Esophagus squamous epithelium (tissue), 5 donors: ENCODE data around the gene PRR18. TPM values are rescaled to one million over a fixed set of nuclear protein-coding genes. Genes with fewer than 3 reads are reported as not detected.

ENCODE experiments used
- DNase-seq: peaks from one replicate; lab custom pipeline; 2025; lab: John Stamatoyannopoulos, UW
- H3K27ac ChIP-seq, 4 donors: fragments of 200-600 bp; sonication (generic); one replicate each; pipeline ENCODE4 v1.5.1; 2016 to 2019; ENCODE audit warnings: mild to moderate bottlenecking in 1 of 4
- H3K27me3 ChIP-seq, 4 donors: fragments of 200-600 bp; sonication (generic); 1 replicate in 3 of 4; 2 replicates in 1 of 4; pipeline versions ENCODE4 v1.5.1 to v1.6.0; 2017 to 2021; ENCODE audit warnings: antibody characterized with exemption in 1 of 4
- H3K36me3 ChIP-seq, 3 donors: fragments of 200-600 bp; sonication (generic); one replicate each; pipeline ENCODE4 v1.5.1; 2016 to 2019
- H3K4me1 ChIP-seq, 3 donors: fragments of 200-600 bp; sonication (generic); one replicate each; pipeline ENCODE4 v1.5.1; 2017 to 2019
- H3K4me3 ChIP-seq, 4 donors: fragments of 200-600 bp; sonication (generic); 1 replicate in 3 of 4; 2 replicates in 1 of 4; pipeline ENCODE4 v1.5.1; 2016 to 2019; ENCODE audit warnings: mild to moderate bottlenecking in 2 of 4, moderate library complexity in 1 of 4
- H3K9me3 ChIP-seq, 3 donors: fragments of 200-600 bp; sonication (generic); one replicate each; pipeline ENCODE4 v1.5.1; 2016 to 2019
- POLR2A ChIP-seq, 4 donors: fragments of 450-650 bp; IDR thresholded peaks; one replicate each; pipeline ENCODE4 v1.6.1; 2017; ENCODE audit warnings: antibody characterized with exemption in 4 of 4, mild to moderate bottlenecking in 4 of 4, moderate library complexity in 3 of 4
- WGBS, 2 donors: methylation state at CpG; one replicate each; pipeline ENCODE4 v1.1.5; 2018; 5-methylcytosine and 5-hydroxymethylcytosine counted together
- intact Hi-C: fragments of 100-400 bp; cut with DNase I; formaldehyde crosslinking; loops from one replicate; pipeline ENCODE4 v1.15.0; 2022
- total RNA-seq, 4 donors: library from RNA; depleted of rRNA; stranded (reverse); fragments of >200 nt; gene quantifications; one replicate each; pipeline ENCODE4 v1.1.0, GENCODE V29; 2016
- TF ChIP-seq, protein P1 (sequence below), 6 experiments: fragments of 450-650 bp in 4 of 6; fragments of 200-600 bp in 2 of 6; sonication (generic) in 2 of 6; IDR thresholded peaks; one replicate each; pipeline ENCODE4 v1.5.1; 2016 to 2019; ENCODE audit warnings: antibody characterized with exemption in 6 of 6, mild to moderate bottlenecking in 4 of 6, moderate library complexity in 4 of 6
- donor health status: DM: yes; HTN: yes; CAD: no.

Gene PRR18
- total RNA-seq, 4 donors from 2014 or later: not detected

DNA sequence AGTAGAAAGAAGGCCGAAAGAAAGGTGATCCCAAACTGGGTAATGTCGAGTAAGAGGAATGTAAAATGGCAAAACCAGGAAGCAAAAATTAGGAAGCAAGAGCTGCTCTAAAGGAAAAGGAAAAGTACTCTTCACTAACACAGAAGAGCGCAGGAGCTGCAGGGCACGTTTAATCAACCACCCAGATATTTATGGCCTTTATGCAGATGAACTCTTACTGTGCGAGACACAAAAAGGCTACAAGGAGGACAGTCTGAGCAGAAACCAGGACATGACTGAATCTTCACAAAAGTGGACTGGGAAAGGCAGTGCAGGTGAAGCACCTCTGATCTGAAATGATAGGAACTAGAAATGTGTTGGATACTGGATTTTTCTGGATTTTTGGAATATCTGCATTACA lies 15.2 kb upstream of the PRR18 start:
- Histone ChIP-seq H3K27me3 (no peaks in the 10 kb centered on the region), H3K4me3 (no peak overlapping the region), H3K36me3 (peaks cover 0 to 95% (median 16%) of the 10 kb centered on the region in 3 donors), H3K9me3 (no peaks in the 10 kb centered on the region), H3K4me1 (no peaks in the 10 kb centered on the region), H3K27ac (no peak overlapping the region)
- TF ChIP-seq, protein P1, sequence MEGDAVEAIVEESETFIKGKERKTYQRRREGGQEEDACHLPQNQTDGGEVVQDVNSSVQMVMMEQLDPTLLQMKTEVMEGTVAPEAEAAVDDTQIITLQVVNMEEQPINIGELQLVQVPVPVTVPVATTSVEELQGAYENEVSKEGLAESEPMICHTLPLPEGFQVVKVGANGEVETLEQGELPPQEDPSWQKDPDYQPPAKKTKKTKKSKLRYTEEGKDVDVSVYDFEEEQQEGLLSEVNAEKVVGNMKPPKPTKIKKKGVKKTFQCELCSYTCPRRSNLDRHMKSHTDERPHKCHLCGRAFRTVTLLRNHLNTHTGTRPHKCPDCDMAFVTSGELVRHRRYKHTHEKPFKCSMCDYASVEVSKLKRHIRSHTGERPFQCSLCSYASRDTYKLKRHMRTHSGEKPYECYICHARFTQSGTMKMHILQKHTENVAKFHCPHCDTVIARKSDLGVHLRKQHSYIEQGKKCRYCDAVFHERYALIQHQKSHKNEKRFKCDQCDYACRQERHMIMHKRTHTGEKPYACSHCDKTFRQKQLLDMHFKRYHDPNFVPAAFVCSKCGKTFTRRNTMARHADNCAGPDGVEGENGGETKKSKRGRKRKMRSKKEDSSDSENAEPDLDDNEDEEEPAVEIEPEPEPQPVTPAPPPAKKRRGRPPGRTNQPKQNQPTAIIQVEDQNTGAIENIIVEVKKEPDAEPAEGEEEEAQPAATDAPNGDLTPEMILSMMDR (IDR thresholded peaks at IDR 0.05): no peak
- no peak for TF ChIP-seq POLR2A (IDR thresholded peaks at IDR 0.05)
- no peak for DNase-seq
- 89 to 92% methylated on average over 5 of the region's 5 CpGs for WGBS, 2 donors
- intact Hi-C loops: no loop called here

DNA sequence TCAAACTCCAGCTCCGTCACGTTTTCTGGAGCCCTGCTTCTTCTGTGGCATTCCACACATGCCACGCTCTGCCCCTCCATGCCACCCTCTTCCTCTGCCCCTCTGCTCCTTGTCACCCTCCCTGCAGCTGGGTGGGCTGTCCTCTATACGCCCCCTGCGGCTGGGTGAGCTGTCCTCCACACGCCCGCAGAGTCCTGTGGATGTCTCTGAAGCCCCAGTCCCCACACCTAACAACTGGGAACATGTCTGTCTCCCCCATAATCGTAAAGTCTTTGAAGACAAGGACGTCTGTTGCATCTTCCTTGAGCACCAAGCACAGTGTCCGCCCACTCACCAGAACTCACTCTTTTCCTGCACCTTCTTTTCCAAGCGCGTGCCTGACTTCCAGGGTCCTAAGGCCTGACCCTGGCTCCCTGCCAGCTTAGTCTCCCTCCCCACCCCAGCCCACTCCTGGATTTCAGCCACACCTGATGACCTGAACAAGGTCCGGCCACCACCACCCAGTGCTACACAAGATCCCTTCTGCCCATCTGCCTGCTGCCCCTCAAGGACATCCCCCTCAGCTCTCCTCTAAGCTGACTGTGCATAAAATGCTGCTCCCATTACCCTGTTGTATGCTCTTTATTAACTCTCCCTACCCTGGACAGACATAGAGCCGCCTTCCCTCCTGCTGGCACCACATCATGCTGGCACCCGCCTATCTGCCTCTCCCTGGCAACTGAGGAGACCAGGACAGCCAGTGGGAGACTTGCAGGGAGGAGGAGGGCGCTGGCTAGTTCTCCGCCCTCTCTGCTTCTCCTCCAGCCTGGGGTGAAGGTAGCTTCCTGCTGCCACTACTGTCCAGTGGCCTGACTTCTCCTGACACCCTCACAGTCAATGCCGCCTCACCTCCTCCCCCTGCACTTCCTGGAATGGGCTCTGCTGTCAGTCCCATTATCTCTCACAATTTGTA lies 10.7 kb upstream of the PRR18 start:
- intact Hi-C loops: no loop called here
- WGBS, 2 donors: 86 to 88% methylated on average over 17 to 18 of the region's 18 CpGs

DNA sequence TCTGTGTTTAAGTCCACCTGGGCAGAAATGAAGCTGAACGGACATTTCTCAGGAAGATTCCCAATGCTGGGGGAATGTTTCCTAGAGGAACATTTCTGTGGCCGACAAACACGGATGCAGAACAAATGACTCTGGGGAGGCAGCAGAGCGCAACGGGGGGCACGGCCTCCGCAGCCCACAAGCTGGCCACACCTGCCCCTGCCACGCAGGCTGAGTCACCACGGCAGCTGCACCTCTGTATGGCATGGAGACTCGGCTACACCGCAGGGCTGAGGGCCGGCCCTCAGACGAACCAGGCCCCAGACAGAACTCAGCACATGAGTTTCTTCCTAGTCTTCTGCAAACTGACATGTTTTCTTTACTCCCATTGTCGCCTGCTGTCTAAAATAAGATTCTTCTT lies 10.0 kb upstream of the PRR18 start:
- Histone ChIP-seq H3K27me3 (no peaks in the 10 kb centered on the region), H3K27ac (no peak overlapping the region), H3K9me3 (no peaks in the 10 kb centered on the region), H3K4me3 (no peak overlapping the region), H3K4me1 (no peaks in the 10 kb centered on the region), H3K36me3 (peaks cover 0 to 46% (median 8%) of the 10 kb centered on the region in 3 donors)
- TF ChIP-seq, protein P1 (IDR thresholded peaks at IDR 0.05): no peak
- TF ChIP-seq POLR2A (IDR thresholded peaks at IDR 0.05): no peak
- no peak for DNase-seq
- intact Hi-C loops: no loop called here
- WGBS, 2 donors: 57 to 84% methylated on average over 3 to 9 of the region's 14 CpGs

More for the DNA sequence above, 10.7 kb upstream of the PRR18 start:
- Histone ChIP-seq H3K27ac (no peak overlapping the region), H3K27me3 (no peaks in the 10 kb centered on the region), H3K4me1 (no peaks in the 10 kb centered on the region), H3K9me3 (no peaks in the 10 kb centered on the region), H3K4me3 (no peak overlapping the region), H3K36me3 (peaks cover 0 to 53% (median 11%) of the 10 kb centered on the region in 3 donors)
- DNase-seq: no peak
- no peak for TF ChIP-seq POLR2A (IDR thresholded peaks at IDR 0.05)
- TF ChIP-seq, protein P1 (IDR thresholded peaks at IDR 0.05): no peak

DNA sequence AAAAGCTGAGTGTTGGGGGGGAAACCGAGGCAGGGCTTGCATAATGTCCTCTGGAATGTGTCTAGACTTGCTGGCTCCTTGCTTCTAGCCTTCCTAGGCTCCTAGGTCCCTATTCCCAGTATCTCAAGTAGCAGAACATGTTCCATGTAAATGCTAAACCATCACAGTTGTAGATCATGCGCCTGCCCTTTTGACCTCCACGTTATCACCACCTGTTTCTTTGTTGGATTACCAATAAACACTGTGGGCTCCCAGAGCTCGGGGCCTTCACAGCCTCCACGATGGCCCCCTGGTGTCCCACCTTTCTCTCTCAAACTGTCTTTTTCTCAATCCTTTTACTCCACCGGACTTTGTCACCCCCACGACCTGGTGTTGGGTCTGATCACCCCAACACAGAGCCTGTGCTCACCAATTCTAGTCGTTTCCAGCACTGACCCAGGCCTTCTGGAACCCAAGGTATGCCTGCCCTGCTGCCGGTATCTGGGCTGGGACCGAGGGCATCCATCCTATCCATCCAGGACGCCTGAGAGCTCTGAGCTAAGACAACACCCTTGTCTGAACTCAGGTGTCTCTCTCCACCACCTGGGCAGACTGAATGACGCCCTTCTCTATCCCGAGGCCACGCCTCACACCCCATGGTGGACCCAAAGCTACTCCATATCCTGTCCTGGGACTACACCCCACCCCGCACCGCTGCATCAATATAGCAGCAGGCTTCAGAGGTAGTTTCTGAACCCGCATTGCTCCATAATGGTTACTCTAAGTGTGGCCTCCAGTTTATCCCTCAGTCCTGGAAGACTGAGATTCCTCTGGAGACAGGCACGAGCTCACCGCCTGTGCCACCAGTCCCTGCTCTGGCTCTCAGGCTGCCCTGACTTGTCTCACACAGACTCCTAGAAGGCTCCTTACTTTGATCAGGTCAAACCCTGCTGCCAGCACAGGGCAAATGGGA lies 9.3 kb upstream of the PRR18 start:
- H3K9me3 ChIP-seq: no peaks in the 10 kb centered on the region
- no peak overlapping the region for H3K27ac ChIP-seq
- WGBS, 2 donors: 81 to 90% methylated on average over 15 to 18 of the region's 19 CpGs
- DNase-seq: no peak
- TF ChIP-seq POLR2A (IDR thresholded peaks at IDR 0.05): no peak
- TF ChIP-seq, protein P1 (IDR thresholded peaks at IDR 0.05): no peak
- H3K36me3 ChIP-seq: peaks cover 0 to 39% (median 8%) of the 10 kb centered on the region in 3 donors
- H3K4me1 ChIP-seq: no peaks in the 10 kb centered on the region
- intact Hi-C loops: no loop called here
- H3K27me3 ChIP-seq: no peaks in the 10 kb centered on the region
- H3K4me3 ChIP-seq: no peak overlapping the region
